Lower leg skin (tissue), 4 donors: ENCODE data around the gene GDF9. TPM values are rescaled to one million over a fixed set of nuclear protein-coding genes. Genes with fewer than 3 reads are reported as not detected.

Experiments used
- DNase-seq, 2 donors: peaks; one replicate each; pipeline ENCODE4 v3.0.0-alpha.2; 2019; ENCODE audit warnings: low spot score in 2 of 2
- H3K4me3 ChIP-seq: fragments of 200-600 bp; sonication (generic); 2 replicates; pipeline ENCODE4 v1.5.1; 2017; ENCODE audit warnings: mild to moderate bottlenecking, low read depth; ENCODE audit not compliant: poor library complexity, severe bottlenecking
- CTCF ChIP-seq, 3 donors: fragments of 450-650 bp; IDR thresholded peaks; one replicate each; pipeline ENCODE4 v1.5.1; 2016; ENCODE audit warnings: antibody characterized with exemption in 3 of 3, mild to moderate bottlenecking in 3 of 3, moderate library complexity in 2 of 3
- POLR2A ChIP-seq, 2 donors: fragments of 450-650 bp; IDR thresholded peaks; one replicate each; pipeline ENCODE4 v1.6.1; 2016 to 2017; ENCODE audit warnings: antibody characterized with exemption in 2 of 2, mild to moderate bottlenecking in 1 of 2, moderate library complexity in 1 of 2
- WGBS, 2 donors: methylation state at CpG; one replicate each; pipeline ENCODE4 v1.1.5; 2018; 5-methylcytosine and 5-hydroxymethylcytosine counted together
- intact Hi-C: fragments of 100-400 bp; cut with DNase I; formaldehyde crosslinking; loops from one replicate; pipeline ENCODE4 v1.15.0; 2023; ENCODE audit warnings: low total_unique reads
- total RNA-seq, 4 donors: library from RNA; depleted of rRNA; stranded (reverse); fragments of >200 nt; gene quantifications; one replicate each; pipeline ENCODE4 v1.1.0, GENCODE V29; 2016

GDF9 gene
- total RNA-seq, 4 donors from 2014 or later: 0.17 to 0.44 (median 0.36) TPM

- DNase-seq: no peak
- H3K4me3 ChIP-seq: no peak overlapping the region
- intact Hi-C loops: no loop called here
- TF ChIP-seq CTCF (IDR thresholded peaks at IDR 0.05) (no peak), POLR2A (IDR thresholded peaks at IDR 0.05) (no peak)
- WGBS, 2 donors: 94 to 96% methylated on average over 3 of the region's 3 CpGs
Measured at GRCh38 chr5:132853323-132853722, 12.9 kb downstream of the GDF9 start.

DNA sequence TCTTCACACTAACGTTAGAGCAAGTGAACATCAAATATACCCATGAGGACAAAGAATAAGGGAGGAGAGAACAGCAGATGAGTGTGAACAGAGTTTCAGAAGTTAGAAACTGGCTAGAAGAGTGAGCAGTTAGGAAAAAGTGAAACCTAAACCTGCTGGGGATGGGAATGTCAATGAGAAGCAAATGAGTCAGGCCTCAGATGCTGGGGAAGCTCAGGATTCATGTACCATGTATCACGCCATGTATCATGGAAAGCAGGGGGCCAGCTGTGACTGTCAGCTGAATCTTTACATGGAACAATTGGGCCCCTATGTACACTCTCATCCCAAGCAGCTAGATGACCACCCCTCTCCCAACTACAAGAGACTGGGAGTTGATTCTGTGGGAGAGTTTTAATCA is 16.2 kb downstream of the GDF9 start:
- TF ChIP-seq POLR2A (IDR thresholded peaks at IDR 0.05): no peak
- no peak for TF ChIP-seq CTCF (IDR thresholded peaks at IDR 0.05)
- intact Hi-C loops: no loop called here
- DNase-seq: no peak
- no peak overlapping the region for H3K4me3 ChIP-seq
- 80 to 87% methylated on average over 2 of the region's 2 CpGs for WGBS, 2 donors

DNA sequence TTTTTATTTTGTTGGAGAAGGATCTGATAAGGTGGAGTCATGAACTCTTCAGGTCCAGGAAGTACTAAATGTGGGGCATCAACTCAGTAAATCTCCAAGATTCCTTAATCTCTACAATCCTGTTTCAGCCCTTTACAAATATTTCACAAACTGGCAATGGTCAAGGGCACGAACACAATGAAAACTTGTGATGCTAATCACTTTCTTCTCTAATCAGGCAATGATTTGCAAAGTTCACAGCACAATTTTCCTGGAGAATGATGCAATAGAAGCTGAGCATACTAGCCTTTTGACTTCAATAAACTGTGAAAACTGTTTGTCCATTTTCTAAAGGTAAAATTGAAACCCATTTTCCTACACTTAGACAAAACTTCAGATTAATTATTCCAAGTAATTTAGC is 16.9 kb downstream of the GDF9 start:
- TF ChIP-seq POLR2A (IDR thresholded peaks at IDR 0.05) (no peak), CTCF (IDR thresholded peaks at IDR 0.05) (no peak)
- no peak for DNase-seq
- H3K4me3 ChIP-seq: no peak overlapping the region
- intact Hi-C loops: no loop called here
- 68 to 74% methylated on average over 1 of the region's 1 CpG for WGBS, 2 donors

GRCh38 chr5:132848270-132848669 is 18.0 kb downstream of the GDF9 start:
- WGBS, 2 donors: 92 to 94% methylated on average over 8 of the region's 8 CpGs
- intact Hi-C loops: no loop called here
- no peak for DNase-seq

DNA sequence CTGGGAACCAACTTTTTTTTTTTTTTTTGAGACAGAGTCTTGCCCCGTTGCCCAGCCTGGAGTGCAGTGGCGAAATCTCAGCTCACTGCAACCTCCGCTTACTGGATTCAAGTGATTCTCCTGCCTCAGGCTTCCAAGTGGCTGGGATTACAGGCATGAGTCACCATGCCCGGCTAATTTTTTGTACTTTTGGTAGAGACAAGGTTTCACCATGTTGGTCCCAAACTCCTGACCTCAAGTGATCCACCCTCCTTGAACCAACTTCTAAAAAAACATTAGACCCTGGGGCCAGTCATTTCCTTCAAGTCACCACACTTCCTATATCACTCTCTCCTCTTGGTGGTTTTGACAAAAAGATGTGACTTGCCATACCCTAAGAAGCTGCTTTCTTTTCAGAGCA is 25.0 kb downstream of the GDF9 start:
- TF ChIP-seq POLR2A (IDR thresholded peaks at IDR 0.05) (no peak), CTCF (IDR thresholded peaks at IDR 0.05) (no peak)
- H3K4me3 ChIP-seq: no peak overlapping the region
- 62 to 81% methylated on average over 4 of the region's 4 CpGs for WGBS, 2 donors
- intact Hi-C loops: no loop called here
- no peak for DNase-seq

More at GRCh38 chr5:132848270-132848669, 18.0 kb downstream of the GDF9 start:
- TF ChIP-seq POLR2A (IDR thresholded peaks at IDR 0.05): no peak
- no peak for TF ChIP-seq CTCF (IDR thresholded peaks at IDR 0.05)
- H3K4me3 ChIP-seq: no peak overlapping the region

DNA sequence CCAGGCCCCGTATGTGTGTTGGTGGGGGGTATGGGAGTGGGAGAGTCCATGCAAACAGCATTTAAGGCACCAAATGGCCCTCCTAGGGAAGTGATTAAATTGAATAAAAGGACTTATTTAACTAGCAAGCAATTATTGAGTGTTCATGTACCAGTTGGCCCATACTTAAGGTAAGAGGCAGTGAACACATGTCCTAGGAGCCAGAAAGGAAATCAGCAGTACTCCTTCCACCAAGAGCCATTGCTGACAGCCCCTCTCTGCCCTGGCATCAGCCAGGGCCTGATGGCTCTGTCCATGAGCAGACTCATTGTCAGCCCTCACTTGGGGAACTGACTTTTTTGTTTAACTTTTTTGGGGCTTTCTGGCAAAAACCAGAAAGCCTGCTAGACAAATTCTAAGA is 25.4 kb downstream of the GDF9 start:
- TF ChIP-seq POLR2A (IDR thresholded peaks at IDR 0.05) (no peak), CTCF (IDR thresholded peaks at IDR 0.05) (no peak)
- no peak overlapping the region for H3K4me3 ChIP-seq
- DNase-seq: no peak
- WGBS, 2 donors: 76 to 82% methylated on average over 1 of the region's 1 CpG
- intact Hi-C loops: no loop called here
